Measurements from ENCODE around the gene RPL4. TPM values are rescaled to one million over a fixed set of nuclear protein-coding genes. Genes with fewer than 3 reads are reported as not detected.

The RPL4 gene
- total RNA-seq, 2 experiments from 2014 or later = 6,298 to 6,391 TPM

Small RNAs within 50 kb of the gene (microRNA-seq; reads per million reads assigned to microRNA genes)
- not detected for gene MIR4512 (ENCODE audit: borderline microRNAs expressed, borderline replicate concordance)

Other genes with a start within 250 kb of the RPL4 start
- gene DIS3L, start 211.3 kb downstream of the RPL4 start, total RNA-seq = 10 to 100 TPM; 24.0 to 24.6 TPM
- 10 to 100 TPM; 33.8 to 34.7 TPM for gene TIPIN, start 148.2 kb downstream of the RPL4 start, total RNA-seq
- 10 to 100 TPM; 69.6 to 72.6 TPM for gene MAP2K1, start 117.9 kb downstream of the RPL4 start, total RNA-seq
- 10 to 100 TPM; 23.7 to 23.9 TPM for gene SNAPC5, start 7.1 kb downstream of the RPL4 start, total RNA-seq
- 10 to 100 TPM; 21.6 to 23.3 TPM for gene ZWILCH, start 471 bp upstream of the RPL4 start, total RNA-seq
- gene LCTL, start 61.1 kb upstream of the RPL4 start, total RNA-seq = not detected
- under 1 TPM in 1 of 2 experiments, not detected in 1; 0.05 TPM for gene SMAD6, start 197.4 kb upstream of the RPL4 start, total RNA-seq